Activated naive CD8-positive, alpha-beta T cell (primary cell): ENCODE data around the gene DACH1.

ENCODE experiments used
- H3K27ac Mint-ChIP-seq: one replicate; pipeline ENCODE4 v1.8.0; 2021; ENCODE audit warnings: mixed read lengths
- H3K27me3 Mint-ChIP-seq: one replicate; pipeline ENCODE4 v1.8.0; 2021; ENCODE audit warnings: mixed read lengths
- H3K36me3 Mint-ChIP-seq: one replicate; pipeline ENCODE4 v1.8.0; 2021; ENCODE audit warnings: mixed read lengths
- H3K4me1 Mint-ChIP-seq: one replicate; pipeline ENCODE4 v1.8.0; 2021; ENCODE audit warnings: low read depth, mixed read lengths
- H3K4me3 Mint-ChIP-seq: one replicate; pipeline ENCODE4 v1.8.0; 2021; ENCODE audit warnings: mild to moderate bottlenecking, mixed read lengths
- H3K9me3 Mint-ChIP-seq: one replicate; pipeline ENCODE4 v1.8.0; 2021; ENCODE audit warnings: low read depth, mixed read lengths

Gene DACH1

DNA sequence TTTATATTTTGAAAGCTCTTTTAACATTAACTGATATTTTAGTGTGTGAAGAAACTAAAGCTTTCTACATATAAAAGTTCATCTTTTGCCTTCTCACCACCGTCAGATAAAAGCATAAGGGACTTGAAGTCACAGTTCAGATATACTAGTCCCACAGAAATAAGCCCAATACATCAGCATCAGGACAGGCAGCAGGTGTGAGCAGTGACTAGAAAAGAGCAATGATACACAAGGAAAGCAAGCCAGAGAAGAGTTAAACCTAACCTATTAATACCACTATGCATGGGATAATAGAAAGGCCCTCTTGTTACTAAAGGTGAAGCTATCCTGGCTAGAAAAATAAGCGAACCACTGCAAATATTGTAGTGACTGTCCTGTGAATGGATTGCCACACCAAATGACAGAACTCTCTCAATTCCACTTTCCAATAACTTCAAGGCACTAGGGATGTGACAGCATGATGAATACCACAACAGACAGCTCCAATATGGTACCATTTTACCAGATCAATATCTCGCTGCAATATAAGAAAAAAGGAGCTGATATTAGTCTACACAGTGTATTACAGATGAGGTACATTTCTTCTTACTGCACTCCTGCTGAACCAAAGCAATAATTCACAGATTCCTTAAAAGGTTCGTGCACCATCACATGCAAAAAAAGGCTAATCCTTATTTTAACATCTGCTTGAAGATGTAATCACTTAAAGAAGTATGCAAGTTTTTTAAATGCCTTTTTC lies 114.1 kb downstream of the DACH1 start:
- H3K27me3 Mint-ChIP-seq: no peaks in the 10 kb centered on the region
- H3K4me3 Mint-ChIP-seq: no peak overlapping the region
- H3K27ac Mint-ChIP-seq: no peak overlapping the region
- no peaks in the 10 kb centered on the region for H3K36me3 Mint-ChIP-seq
- no peaks in the 10 kb centered on the region for H3K4me1 Mint-ChIP-seq
- no peaks in the 10 kb centered on the region for H3K9me3 Mint-ChIP-seq

DNA sequence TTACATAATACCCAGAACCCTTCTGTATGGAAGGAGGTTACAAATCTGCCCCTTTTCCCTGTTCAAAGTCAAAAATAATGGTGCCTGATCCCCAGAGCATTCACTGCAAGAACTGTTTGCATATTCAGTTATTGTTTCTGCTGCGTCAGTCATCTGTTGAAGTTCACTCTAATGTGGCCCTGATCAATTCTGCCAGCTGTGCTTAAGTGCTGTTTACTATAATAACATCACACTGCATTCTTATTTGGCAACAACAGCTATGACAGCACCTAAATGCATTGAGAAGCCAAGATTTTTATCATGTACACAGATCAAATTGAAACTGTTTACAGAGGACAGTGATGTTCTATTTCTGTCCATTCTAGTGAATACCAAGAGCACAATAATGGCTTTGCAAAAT lies 115.9 kb downstream of the DACH1 start:
- Mint-ChIP-seq H3K4me1 (no peaks in the 10 kb centered on the region), H3K27me3 (no peaks in the 10 kb centered on the region), H3K9me3 (no peaks in the 10 kb centered on the region), H3K4me3 (no peak overlapping the region), H3K36me3 (no peaks in the 10 kb centered on the region), H3K27ac (no peak overlapping the region)

DNA sequence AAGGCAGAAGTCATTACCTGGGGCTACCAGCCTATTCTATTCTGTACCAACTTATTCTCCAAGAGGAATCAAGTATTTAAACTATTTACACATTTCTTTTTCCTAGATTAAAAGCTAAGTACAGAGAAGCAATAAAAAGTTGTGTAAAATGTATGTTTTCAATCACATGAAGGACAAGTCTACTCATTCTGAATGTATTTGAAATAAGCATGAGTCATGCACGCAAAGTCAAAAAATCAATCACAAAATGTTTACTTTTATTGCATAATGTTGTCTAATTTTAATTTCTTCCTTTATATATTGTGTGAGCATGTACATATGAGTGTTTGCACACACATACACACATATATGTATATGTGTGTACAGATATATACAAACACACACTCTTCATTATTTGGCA lies 136.7 kb downstream of the DACH1 start:
- H3K27ac Mint-ChIP-seq: no peak overlapping the region
- H3K4me1 Mint-ChIP-seq: no peaks in the 10 kb centered on the region
- no peaks in the 10 kb centered on the region for H3K36me3 Mint-ChIP-seq
- H3K9me3 Mint-ChIP-seq: no peaks in the 10 kb centered on the region
- H3K27me3 Mint-ChIP-seq: no peaks in the 10 kb centered on the region
- H3K4me3 Mint-ChIP-seq: no peak overlapping the region

DNA sequence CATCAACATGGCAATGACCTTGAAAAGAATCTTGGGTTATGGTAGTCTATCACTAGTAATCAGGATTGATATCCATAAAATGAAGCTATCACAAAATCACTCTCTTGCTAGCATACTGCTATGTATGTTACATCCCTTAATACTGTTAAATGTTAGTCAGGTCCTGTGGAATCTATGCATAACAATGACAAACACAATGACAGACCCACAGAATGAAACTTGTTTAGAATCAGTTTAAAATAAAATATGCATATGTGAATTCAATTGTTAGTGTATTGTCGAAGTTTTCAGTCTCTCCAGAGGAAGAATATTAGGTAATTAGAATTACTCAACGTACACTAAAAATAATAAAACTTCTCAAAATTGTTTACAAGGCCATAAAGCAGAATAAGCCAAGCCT lies 137.6 kb downstream of the DACH1 start:
- Mint-ChIP-seq H3K4me1 (no peaks in the 10 kb centered on the region), H3K36me3 (no peaks in the 10 kb centered on the region), H3K9me3 (no peaks in the 10 kb centered on the region), H3K27me3 (no peaks in the 10 kb centered on the region), H3K27ac (no peak overlapping the region), H3K4me3 (no peak overlapping the region)

DNA sequence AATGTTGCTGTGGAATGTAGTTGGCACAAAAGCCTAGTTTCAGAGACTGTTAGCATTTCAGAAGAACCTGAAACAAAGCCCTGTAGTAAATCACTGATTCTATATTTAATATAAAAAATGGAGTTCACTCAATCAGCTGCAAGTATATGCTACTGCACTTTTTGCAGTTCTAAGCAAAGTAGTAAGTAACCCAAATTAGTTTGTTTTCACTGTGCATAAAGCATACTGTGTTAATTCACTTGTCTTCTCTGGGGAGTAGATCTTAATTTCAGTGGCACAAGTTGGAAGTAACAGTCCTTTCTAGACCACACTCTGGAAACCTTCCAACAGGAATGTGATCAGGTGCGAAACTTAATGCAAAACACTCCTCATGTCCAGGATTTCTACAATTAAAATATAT lies 139.3 kb downstream of the DACH1 start:
- H3K9me3 Mint-ChIP-seq: no peaks in the 10 kb centered on the region
- H3K4me3 Mint-ChIP-seq: no peak overlapping the region
- no peaks in the 10 kb centered on the region for H3K4me1 Mint-ChIP-seq
- H3K27me3 Mint-ChIP-seq: no peaks in the 10 kb centered on the region
- H3K36me3 Mint-ChIP-seq: no peaks in the 10 kb centered on the region
- H3K27ac Mint-ChIP-seq: no peak overlapping the region

DNA sequence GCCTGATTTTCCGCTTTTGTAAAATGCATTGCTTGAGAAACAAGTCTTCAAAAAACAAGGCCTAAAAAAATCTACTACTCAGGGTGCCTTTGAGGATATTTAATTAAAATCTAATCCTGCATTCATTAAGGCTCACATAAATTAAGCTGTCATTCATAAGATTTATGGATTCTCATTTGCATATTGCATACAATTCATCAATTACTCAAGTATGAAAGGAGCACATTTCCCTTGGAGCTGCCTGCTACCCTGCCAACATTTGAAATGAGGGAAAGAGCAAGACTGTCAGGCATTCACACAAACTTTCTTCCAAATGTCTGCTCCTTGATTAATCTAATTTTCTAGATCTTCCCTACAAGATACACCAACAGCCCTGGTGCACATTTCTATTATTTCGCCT lies 140.0 kb downstream of the DACH1 start:
- no peaks in the 10 kb centered on the region for H3K36me3 Mint-ChIP-seq
- H3K27ac Mint-ChIP-seq: no peak overlapping the region
- H3K9me3 Mint-ChIP-seq: no peaks in the 10 kb centered on the region
- H3K4me3 Mint-ChIP-seq: no peak overlapping the region
- no peaks in the 10 kb centered on the region for H3K4me1 Mint-ChIP-seq
- no peaks in the 10 kb centered on the region for H3K27me3 Mint-ChIP-seq

DNA sequence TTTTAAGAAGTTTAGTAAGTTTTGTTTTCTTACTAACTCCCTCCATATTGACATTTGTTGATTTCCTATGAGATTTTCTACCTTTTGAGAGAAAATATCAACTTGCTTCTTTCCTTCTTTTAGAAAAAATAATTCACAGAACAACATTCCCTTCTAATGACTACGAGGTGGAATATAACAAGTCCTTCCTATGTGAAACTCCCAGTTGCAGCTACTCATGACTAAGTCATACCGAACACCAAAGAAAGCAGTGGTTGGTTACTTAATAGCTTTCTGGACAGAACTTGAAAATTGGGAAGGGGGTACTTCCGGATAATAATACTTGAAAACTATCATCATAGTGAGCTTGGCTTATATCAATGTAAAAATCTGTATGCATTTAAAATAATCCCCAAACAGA lies 144.8 kb downstream of the DACH1 start:
- Mint-ChIP-seq H3K36me3 (no peaks in the 10 kb centered on the region), H3K27me3 (no peaks in the 10 kb centered on the region), H3K9me3 (no peaks in the 10 kb centered on the region), H3K4me3 (no peak overlapping the region), H3K27ac (no peak overlapping the region), H3K4me1 (no peaks in the 10 kb centered on the region)

DNA sequence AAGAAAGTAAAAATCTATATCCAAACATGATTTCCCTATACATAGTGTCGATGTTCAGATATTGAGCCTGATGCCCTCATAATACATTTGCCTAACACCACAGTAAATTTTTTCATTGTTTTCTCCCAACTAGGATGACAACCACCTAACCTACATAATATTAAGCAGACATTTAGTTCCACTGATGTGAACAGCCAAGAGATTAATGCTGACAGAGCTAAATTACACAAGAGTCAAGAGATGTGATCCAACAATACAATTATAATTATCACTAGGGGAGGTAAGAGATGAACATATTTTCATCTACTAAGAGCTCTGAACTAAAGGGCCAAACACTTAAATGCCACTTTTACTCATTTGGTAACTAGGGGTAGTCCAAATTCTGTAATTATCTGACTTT lies 145.9 kb downstream of the DACH1 start:
- H3K4me3 Mint-ChIP-seq: no peak overlapping the region
- no peak overlapping the region for H3K27ac Mint-ChIP-seq
- H3K4me1 Mint-ChIP-seq: no peaks in the 10 kb centered on the region
- H3K27me3 Mint-ChIP-seq: no peaks in the 10 kb centered on the region
- H3K36me3 Mint-ChIP-seq: no peaks in the 10 kb centered on the region
- H3K9me3 Mint-ChIP-seq: no peaks in the 10 kb centered on the region

DNA sequence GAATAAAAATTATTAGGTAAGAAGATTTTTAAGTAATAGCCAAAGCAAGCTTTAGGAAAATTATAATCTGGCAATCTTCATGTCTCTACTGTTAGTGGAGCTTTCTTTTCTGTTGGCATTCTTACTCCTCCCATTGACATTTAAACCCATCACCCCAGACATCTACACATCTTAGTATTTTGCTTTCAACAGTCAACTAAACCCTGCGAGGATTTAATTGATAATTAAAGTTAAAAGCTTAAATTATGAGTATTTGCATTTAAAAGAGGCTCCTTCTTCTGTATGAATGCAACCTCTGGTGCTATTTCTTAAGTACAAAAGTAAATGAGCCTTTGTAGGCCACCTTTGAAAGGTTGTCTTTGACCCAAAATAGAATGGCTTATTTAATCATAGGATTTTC lies 148.1 kb downstream of the DACH1 start:
- Mint-ChIP-seq H3K27ac (no peak overlapping the region), H3K27me3 (no peaks in the 10 kb centered on the region), H3K9me3 (no peaks in the 10 kb centered on the region), H3K4me3 (no peak overlapping the region), H3K36me3 (no peaks in the 10 kb centered on the region), H3K4me1 (no peaks in the 10 kb centered on the region)

DNA sequence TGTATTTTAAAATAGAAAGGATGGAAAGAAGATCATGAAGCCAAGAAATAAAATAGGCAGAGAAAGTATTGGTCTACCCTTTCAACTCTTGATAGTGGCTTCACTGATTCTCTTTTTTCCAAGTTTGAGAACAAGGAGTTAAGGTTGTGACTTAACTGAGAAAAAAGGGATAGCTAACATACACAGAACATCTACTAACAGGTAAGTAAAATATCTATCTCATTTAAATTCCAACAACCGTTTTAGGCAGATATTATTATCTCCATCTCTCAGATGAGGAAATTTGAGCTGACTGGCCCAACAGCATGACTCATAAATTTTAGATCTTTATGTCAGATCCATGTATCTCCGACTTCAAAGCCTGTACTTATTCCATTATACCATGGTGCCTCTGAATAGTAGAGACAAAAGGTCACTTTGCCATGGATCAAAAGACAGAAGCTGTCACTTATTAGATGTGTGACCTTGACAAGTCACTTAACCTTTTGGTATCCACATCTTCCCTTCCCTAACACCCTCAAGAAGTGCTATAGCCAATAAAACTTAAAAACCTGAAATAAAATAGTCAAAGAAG lies 152.1 kb downstream of the DACH1 start:
- Mint-ChIP-seq H3K4me3 (no peak overlapping the region), H3K9me3 (no peaks in the 10 kb centered on the region), H3K4me1 (no peaks in the 10 kb centered on the region), H3K27me3 (no peaks in the 10 kb centered on the region), H3K36me3 (no peaks in the 10 kb centered on the region), H3K27ac (no peak overlapping the region)

DNA sequence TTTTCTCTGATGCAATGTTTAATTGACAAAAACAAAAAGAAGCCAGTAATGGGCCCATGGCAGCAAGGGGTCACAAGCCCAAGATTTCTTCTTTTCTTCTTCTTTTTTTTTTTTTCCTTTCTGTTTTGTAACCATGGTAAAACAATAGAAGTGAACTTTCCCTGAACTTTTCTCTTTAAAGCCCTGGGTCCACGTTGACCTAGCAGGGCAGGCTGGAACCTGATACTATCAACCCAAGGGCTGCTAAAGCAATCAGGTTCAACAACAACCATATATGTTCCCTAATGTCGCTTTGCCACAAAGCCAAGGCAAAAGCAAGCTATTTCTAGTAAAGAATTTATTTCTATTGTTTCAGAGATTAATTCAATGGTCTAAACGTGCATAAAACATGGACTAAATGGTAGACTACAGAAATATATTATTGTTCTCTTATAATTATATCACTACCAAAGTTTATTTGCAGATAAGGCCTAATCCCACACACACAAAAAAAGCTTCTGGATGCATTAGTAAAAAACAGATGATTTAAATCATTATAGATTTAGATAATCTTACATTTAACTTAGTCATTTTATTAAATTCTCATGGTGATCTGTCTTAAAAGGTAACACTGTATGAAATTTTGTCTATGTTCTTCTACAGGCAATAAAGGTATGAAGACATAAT lies 153.9 kb downstream of the DACH1 start:
- Mint-ChIP-seq H3K9me3 (no peaks in the 10 kb centered on the region), H3K27me3 (no peaks in the 10 kb centered on the region), H3K36me3 (no peaks in the 10 kb centered on the region), H3K4me1 (no peaks in the 10 kb centered on the region), H3K4me3 (no peak overlapping the region), H3K27ac (no peak overlapping the region)

DNA sequence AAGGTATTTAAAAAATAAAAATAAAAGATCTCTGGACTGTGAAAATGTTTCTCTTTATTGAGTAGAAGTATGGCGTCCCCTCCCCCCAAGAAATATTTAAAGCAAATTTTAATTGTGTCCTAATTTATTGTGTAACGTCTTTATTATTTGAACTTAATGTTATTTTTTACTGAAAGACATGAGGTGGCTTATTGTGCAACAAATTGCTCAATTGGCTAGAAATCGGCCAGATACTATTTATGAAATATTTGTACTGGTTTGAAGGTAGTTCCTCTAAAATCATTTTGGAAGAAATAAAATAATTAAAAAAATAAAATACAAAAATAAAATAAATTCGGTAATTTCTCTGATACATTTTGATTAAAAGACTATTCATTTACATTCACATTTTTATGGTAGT lies 162.3 kb downstream of the DACH1 start:
- Mint-ChIP-seq H3K27ac (no peak overlapping the region), H3K27me3 (no peaks in the 10 kb centered on the region), H3K36me3 (no peaks in the 10 kb centered on the region), H3K9me3 (no peaks in the 10 kb centered on the region), H3K4me3 (no peak overlapping the region), H3K4me1 (no peaks in the 10 kb centered on the region)

DNA sequence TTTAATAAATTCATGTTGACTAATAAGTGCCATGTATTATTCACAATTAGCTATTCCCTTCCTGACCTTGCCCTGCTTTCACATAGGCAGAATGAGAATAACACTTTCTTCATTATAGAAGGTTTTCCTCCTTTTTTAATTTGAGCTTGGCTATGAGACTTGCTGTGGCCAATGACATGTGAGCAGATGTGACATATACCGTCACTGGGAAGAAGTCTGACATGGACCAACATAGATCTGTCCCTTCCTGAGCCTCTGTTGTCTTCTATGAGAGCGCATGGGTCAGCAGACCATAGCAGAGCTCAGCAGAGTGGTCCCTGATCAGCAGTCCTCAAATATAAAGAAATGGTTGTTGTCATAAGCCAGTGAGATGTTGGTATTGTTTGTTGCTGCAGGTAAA lies 163.9 kb downstream of the DACH1 start:
- no peaks in the 10 kb centered on the region for H3K36me3 Mint-ChIP-seq
- no peaks in the 10 kb centered on the region for H3K27me3 Mint-ChIP-seq
- H3K4me1 Mint-ChIP-seq: no peaks in the 10 kb centered on the region
- no peaks in the 10 kb centered on the region for H3K9me3 Mint-ChIP-seq
- no peak overlapping the region for H3K27ac Mint-ChIP-seq
- H3K4me3 Mint-ChIP-seq: no peak overlapping the region

DNA sequence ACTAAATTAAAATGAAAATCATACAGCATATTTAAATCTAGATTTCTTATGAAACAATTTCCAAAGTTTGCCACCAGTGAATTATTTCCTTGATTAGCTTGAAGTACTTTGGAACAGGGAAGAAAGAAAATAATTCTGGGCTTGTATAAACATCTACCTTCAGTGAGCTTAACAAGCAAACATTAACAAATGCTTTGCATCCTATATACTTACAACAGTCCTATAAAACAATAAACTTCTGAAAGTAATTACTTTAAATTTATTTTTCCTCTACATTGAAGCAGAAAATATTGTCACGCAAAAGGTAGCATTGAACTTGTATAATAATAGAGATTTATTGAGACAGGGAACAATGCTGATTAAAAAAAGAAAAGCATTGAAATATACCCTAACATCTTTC lies 164.8 kb downstream of the DACH1 start:
- no peak overlapping the region for H3K27ac Mint-ChIP-seq
- H3K4me1 Mint-ChIP-seq: no peaks in the 10 kb centered on the region
- H3K9me3 Mint-ChIP-seq: no peaks in the 10 kb centered on the region
- H3K36me3 Mint-ChIP-seq: no peaks in the 10 kb centered on the region
- no peaks in the 10 kb centered on the region for H3K27me3 Mint-ChIP-seq
- H3K4me3 Mint-ChIP-seq: no peak overlapping the region

DNA sequence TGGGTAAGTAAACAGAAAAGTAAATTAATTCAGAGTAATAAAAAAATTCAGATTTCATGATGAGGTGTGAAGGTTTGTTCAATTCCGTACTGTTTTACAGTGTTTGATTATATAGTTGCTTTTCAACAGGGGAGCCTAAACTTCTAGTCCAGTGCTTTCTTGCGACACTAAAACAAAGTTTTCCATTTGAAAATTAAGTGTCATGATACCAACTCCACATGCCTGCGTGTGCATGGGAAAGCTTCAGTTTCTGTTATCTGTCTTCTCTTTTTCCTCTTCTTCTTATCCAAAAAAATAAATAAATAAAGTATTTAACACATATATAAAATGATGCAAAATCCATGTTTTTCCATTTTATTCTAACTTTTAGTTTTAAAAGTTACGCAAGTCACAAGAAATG lies 165.3 kb downstream of the DACH1 start:
- Mint-ChIP-seq H3K27ac (no peak overlapping the region), H3K36me3 (no peaks in the 10 kb centered on the region), H3K4me3 (no peak overlapping the region), H3K9me3 (no peaks in the 10 kb centered on the region), H3K4me1 (no peaks in the 10 kb centered on the region), H3K27me3 (no peaks in the 10 kb centered on the region)

DNA sequence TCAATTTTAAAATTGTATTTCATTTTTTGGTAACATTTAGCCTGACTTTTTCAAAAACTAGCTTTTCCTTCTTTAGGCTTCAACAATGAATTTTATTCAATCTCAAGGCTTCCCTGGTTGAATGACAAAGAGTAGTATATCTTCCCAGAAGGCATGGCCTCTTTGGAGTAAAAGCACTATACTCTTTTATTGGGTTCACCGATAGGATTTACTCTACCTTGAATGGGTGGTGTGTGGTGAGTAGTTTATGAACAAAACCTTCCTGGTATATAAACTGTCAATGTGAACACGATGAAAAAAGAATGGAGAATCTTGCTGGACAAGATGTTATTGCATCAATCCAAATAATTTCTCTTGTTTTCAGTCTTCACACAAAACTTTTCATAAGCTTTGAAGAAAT lies 167.7 kb downstream of the DACH1 start:
- no peak overlapping the region for H3K27ac Mint-ChIP-seq
- no peaks in the 10 kb centered on the region for H3K4me1 Mint-ChIP-seq
- no peaks in the 10 kb centered on the region for H3K27me3 Mint-ChIP-seq
- H3K36me3 Mint-ChIP-seq: no peaks in the 10 kb centered on the region
- no peaks in the 10 kb centered on the region for H3K9me3 Mint-ChIP-seq
- no peak overlapping the region for H3K4me3 Mint-ChIP-seq
